GOT3 (cell line): ENCODE data around the gene FOXI1.

Experiments used
- DNase-seq: peaks from one replicate; lab custom pipeline; 2025; ENCODE audit warnings: mixed read lengths; lab: John Stamatoyannopoulos, UW

Gene FOXI1

DNA sequence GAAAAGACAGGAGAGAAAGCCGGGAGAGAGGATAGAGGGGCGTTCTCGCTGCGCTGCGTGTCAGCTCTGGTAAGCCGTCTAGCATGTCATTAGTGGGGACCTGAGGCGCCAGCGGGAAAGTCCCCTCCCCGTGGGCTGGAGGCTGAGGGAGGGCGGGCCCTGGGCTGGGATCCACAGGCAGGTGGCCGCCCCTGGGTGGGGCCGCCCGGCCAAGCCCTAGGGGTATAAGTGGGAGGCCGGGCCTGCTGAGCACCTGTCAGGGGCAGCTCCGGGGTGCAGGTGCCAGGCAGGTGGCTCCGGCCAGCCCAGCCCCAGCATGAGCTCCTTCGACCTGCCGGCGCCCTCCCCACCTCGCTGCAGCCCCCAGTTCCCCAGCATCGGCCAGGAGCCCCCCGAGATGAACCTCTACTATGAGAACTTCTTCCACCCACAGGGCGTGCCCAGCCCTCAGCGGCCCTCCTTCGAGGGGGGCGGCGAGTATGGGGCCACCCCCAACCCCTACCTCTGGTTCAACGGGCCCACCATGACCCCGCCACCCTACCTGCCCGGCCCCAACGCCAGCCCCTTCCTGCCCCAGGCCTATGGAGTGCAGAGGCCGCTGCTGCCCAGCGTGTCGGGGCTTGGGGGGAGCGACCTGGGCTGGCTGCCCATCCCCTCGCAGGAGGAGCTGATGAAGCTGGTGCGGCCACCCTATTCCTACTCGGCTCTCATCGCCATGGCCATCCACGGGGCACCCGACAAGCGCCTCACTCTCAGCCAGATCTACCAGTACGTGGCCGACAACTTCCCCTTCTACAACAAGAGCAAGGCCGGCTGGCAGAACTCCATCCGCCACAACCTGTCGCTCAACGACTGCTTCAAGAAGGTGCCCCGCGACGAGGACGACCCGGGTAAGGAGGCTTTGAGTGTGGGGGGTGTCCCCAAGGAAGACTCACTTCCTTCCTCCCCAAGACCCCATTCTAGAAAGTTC, at the start of gene FOXI1:
Gene FOXI1, plus strand, starts transcription at position 256 of the 970 bp plus-strand sequence. Its CDS starts 61 bp downstream, at position 317.
- no peak for DNase-seq

DNA sequence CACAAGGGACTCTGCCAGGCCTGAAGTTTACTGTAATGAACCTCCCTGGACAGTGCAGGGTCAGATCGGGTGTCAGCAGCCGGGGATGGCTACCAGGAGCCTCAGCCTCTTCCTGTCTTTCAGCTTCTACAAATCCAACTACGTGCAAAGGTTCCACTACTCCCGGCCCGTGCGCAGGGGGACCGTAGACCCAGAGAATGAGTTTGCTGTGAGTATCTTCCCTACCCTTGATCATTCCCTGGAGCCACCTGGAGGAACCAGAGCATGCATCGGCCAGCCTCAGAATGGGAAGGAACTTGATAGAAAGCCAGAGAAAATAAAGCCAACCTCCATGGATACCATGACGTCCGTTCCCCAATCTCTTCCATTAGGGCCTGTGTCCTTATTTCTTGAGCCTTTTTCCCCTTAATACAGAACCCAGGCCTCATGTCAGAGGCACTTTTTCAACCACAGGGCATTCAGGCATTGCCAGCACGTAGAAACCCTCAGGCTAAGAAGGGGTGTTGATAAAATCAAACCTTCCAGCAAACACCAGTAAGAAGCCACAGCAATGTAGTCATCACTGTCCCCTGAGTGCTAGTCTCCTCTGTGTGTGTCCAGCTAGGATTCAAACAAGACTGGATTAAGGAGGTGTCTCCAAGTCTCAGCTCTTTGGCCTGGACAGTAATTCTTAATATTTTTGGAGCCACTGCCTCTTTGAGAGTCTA, 49.0 kb upstream of the FOXI1 start:
- no peak for DNase-seq

DNA sequence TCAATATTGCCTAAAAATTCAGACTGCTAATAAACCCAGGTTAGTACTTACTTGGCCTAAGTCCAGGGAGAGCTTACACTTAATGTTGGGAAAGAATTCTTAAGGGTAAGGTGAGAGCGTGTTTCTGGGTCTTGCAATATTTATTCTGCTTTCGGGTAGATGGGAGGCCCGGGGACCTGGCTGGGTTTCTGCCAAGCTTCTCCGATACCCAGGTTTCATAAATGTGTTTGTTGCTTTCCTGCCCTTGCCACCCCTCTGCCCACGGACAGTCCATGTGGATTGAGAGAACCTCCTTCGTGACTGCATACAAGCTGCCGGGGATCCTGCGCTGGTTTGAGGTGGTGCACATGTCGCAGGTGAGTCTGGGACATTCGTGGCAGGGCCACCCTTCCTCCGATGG, 48.4 kb upstream of the FOXI1 start:
- DNase-seq, result no peak

DNA sequence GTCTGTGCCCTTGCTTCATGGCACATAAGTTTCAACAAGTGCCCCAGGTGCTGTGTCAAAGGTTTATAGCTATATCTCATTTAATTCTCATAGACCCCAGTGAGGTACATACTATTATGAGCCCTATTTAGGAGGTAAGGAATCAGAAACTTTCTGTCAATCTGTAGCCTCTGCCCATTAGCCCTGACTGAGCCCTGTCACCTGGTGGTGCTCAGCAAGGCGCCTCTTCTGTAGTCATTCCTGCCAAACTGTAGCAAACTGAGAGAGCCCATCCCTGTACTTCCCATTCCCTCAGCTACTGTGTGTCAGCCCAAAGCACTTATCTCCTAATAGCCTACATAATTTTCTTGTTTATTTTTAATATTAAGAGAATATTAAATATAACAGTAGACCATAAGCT, 46.5 kb upstream of the FOXI1 start:
- no peak for DNase-seq

DNA sequence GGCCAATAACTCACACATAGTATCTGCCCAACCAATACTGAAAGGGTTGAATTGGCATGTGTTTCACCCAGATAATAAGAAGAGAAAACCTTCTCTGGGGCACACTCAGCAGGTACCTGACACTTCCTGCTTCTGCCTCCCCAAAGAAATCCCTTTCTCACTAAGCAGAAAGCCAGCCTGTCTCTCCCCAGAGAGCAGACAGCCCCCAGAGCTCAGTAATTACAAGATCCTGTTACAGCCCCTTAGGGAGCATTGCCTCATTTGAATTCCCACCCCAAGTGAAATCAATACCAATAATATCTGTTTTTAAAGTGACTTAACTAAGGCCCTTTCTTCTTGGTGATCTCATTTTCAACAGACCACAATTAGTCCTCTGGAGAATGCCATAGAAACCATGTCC, 38.5 kb upstream of the FOXI1 start:
- DNase-seq, result no peak

DNA sequence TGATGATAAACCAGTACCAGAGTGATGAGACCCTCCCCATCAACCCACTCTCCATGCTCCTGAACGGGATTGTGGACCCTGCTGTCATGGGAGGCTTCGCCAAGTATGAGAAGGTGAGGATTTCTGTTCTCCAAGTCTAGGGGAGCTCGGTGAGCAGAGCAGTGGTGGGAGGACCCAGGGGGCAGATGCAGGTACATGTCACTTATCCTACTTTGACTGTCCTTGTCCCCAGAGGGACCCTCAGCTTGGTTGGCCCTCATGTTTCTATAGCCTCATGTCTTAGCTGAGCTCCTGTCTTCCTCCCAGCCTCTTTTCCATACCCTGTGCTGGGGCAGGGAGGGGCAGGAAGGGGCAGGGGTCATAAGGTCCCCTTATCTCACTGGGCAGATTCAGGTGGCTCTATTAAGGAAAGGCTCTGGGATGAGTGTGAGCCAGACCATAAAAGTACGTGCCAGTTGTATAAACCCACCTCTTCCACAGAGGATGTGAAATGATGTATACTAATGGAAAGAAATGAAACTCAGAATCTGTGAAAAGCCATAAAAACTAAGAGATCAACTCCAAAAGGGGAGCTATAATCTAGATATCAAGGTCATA, 38.0 kb upstream of the FOXI1 start:
- no peak for DNase-seq

DNA sequence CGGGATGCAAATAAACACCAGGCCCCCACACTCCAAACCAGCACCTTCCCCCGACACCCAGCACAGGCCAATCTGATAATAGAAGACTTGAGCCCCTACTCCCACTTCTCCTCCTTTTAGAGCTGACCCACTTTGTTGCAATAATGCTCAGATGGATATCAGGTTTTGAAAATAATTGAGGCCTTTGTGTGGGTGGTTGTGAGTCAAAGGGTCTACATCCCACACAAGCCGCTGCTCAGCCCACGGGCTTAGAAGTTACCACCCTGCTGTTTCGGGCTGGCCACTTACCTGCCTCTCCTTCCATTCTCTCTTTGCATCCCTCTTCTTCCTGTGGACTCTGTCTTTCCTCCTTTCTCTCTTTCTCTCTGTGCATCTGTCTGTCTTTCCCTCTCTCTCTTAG, 36.2 kb upstream of the FOXI1 start:
- no peak for DNase-seq

DNA sequence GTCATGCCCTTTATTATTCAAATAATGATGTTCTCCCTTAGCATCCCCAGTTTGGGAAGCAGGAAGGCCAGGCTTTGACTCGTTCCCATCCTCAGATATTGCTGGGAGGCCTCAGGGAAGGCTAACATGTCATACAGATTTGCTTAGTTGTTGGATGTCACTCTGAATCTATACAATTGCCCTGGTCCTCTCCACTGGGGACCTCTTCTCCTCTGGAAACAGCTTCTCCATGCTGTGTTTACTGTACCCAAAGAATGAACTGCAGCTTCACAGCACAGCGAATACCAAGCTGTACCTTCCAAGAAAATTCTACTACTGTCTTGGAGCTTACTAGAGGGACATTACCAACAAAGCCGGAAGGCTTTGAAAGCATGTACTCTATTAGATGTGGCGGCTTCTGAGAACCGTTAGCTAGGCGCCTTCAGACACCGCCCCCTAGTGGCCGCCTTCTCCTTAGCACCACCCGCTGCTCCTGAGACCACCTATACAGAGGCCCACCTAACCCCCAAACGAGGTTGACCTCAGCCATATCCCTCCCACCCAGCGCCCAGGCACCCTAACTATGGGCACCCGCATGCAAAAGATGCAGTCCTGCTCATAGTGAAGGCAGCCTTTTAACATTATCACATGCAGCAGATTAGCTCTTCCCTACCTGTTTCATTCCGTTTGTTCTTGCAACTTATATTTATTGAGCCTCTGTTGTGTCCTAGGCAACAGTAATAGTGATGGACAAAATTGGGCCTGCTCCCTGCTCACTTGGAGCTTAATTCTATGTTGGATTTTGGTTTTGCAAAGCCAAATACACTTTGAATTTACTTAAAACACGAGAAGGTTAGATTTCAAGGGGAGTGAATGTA, 34.9 kb upstream of the FOXI1 start:
- DNase-seq, result no peak

DNA sequence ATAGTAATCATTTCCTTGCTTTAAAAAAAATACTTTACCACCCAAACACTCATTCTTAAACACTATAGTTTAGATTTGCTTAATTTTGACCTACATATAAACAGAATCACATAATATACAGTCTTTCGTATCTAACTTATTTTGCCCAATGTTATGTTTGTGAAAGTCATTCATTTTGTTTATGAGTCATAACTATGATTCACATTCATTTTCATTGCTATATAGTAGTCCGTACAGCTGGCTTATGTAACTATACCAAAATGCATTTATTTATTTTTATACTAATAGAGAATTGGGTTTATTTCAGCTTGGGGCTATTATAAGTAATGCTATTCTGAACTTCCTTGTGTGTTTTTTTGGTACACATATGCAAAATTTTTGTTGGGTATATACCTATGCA, 33.9 kb upstream of the FOXI1 start:
- DNase-seq, result no peak

DNA sequence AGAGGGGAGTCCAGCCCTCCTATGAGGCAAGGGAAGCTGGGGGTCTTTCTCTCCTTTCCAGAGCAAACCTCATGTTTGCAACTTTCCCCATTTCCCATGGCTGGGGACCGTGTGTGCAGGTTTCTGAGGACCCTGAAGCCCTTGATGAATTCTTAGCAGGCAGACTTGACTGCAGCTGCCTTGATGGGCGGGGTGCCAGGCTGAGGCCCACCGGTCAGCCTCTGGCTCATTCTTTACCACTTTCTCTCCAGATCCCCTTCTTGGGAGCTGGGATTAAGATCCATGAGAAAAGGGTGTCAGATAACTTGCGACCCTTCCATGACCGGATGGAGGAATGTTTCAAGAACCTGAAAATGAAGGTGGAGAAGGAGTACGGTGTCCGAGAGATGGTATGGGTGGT, 30.0 kb upstream of the FOXI1 start:
- DNase-seq, result no peak

DNA sequence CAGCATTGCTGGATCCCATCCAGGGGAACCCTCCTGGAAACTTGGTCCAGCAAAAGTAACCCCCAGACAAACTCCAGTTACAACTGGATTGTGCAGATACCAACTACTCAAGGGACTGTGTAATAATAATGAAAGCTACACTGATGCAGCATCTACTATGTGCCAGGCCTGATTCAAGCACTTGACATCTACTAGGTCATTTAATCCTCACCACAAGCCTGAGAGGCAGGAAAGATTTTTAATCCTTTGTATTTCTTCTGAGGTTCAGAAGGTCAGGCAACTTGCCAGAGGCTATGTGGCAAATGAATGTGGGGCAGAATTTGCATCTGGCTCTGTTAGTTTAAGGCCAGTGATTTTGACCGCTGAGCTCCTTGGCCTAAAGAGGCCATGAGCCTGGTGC, 29.5 kb upstream of the FOXI1 start:
- DNase-seq, result no peak

DNA sequence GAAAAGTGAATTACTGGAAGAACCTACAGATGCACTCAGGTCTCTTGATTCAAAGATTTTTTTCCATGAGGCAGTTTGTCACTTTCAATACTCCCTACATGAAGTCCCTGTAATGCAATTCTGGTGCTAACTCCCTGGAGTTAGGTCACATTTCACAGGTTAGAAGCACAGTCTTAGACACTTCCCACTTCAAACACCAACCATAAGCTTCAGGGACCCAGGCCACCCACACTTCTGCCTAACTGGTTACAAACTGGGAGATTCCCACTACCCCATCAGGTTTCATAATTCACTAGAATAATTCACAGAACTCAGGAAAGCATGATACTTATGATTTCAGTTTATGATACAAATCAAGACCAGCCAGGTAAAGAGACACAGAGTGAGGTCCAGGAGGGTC, 29.0 kb upstream of the FOXI1 start:
- DNase-seq, result no peak

DNA sequence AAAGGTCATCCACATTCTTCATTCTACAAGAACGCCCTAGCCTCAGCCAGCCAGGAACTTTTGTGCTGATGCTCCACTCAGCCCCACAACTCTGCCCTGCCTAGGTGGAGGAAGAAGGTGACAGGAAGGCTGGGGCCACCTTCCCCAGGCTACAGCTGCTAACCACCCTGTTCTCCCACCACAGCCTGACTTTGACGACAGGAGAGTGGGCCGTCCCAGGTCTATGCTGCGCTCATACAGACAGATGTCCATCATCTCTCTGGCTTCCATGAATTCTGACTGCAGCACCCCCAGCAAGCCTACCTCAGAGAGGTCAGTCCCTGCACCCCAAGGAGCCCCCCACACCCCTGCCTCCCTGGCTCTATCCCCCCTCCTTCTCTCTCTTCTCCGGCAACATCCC, 28.2 kb upstream of the FOXI1 start:
- no peak for DNase-seq

DNA sequence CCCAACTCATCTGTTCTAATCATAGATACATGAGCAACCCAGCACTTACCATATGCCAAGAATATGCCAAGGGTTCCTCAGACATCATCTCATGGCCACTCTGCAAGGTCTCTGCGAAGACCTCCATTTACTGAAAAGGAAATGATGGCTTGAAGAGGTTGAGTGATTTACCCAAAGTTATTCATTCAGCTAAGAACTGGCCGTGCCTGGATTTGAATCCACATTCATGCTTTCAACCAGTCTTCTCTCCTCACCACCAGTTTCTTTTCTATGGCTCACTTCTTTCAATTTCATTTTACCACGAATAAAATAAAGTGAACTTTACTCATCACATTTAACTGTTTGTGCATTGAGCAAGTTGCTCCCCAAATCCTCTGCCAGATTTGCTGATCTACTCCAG, 27.2 kb upstream of the FOXI1 start:
- no peak for DNase-seq

DNA sequence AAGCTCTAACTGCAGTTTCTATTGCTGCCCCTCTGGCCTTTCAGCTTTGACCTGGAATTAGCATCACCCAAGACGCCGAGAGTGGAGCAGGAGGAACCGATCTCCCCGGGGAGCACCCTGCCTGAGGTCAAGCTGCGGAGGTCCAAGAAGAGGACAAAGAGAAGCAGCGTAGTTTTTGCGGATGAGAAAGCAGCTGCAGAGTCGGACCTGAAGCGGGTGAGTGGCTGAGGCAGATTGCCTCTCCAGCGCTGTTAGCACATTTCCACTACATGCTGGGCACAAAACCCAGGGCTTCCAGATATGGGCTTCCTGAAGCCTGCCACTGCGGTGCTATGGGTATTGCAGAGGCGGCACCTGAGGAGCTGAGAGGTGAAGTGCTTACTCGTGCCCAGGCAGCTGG, 26.8 kb upstream of the FOXI1 start:
- DNase-seq, result no peak

DNA sequence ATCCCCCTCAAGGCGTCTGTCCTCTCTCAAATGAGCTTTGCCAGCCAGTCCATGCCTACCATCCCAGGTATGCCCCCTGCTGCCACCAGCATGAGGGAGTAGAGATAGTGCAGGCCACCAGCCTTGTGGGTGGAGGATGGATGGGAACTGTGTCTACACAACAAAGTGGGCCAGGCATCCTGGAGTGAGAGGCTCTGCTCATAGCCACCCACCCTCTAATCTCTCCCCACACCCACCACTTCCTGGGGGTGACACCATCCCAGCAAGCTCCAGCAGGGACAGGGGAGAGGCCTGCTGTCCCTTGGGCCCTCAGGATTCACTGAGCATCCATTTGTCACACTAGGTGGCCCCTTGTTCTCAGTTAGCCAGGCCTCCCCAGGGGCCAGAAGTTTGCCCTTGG, 25.5 kb upstream of the FOXI1 start:
- no peak for DNase-seq

DNA sequence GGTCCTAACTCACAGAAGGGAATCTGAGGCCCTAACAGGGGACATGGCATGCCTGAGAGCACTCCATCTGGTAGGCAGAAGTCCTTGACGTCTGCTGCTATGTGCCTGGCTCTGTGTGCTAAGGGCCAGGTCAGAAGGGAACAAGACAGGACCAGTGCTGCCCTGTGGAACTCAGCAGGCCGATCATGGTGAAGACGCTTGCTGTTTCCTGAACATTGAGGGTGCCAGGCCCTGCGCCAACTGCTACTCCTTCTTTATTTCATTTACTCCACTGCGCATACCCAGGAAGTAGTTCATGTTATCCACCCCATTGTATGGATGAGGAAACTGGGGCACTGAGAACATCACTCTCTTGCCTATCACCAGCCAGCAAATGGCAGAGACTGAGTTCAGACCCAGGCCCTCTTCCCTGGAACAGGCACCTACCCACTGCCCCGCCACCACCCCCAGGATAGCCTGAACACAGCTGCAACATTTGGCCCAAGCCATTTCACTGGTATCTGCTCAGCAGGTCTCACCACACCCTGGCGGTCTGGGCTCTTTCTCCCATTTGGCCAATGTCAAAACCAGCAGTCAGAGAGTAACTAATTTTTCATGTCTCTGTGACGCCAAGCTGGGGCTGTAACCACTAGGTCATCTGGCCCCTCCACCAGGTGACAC, 24.8 kb upstream of the FOXI1 start:
- DNase-seq, result no peak

DNA sequence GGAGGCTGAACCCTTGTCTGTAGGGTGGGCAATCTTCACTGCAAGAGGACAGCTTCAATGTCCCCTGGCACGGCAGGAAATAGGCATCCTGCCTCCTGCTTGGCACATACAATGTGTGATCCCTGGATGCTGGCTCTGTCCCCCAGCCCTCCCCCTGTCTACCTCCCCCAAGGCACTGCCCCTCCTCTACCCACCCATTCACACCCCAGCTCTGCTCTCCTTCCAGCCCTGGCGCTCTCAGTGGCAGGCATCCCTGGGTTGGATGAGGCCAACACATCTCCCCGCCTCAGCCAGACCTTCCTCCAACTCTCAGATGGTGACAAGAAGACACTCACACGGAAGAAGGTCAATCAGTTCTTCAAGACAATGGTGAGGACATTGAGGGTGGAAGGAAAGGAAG, 24.1 kb upstream of the FOXI1 start:
- DNase-seq, result no peak

DNA sequence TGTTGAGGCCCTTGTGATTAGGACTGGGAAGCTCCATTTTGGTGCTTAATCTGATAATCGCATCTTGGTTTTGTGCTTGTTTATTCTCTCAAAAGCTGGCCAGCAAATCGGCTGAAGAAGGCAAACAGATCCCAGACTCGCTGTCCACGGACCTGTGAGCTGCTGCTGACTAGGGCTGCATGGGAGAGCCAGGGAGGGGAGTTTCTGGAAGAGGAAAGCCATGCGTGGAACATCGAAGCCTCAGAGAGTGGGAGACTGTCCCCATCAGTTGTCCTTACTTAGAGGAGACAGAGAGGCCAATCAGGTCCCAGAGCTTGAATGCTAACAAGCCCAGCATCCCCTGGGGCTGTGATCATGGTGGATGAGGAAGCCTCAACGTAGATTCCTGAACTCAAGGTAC, 23.0 kb upstream of the FOXI1 start:
- no peak for DNase-seq

DNA sequence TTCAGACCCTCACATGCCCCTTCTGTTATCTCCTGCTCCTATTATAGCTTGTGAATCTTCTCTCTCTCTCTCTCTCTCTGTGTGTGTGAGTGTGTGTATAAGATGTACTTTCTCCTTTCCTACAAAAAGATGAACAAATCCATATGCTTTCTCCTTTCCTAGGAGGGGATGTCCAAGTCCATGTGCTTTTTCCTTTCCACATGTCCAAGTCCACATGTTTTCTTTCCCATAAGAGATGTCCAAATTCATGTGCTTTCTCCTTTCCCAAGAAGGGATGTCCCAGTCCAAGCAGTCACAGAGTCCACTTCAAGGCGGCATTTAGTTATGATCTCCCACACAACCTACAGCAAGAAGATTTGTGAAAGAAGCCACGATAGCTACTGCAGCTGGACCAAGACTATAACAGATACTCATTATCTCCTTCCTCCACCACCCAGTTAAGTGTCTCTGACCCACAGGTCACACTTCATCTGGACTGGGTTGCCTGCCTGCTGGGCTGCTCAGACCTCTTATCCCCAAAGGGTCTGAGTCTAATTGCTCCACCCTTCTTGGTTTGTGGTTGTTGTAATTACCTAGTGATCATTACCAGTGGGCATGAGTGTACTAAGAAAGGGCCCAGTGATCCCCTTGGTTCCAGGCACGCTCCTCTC, 18.4 kb upstream of the FOXI1 start:
- no peak for DNase-seq
